Common myeloid progenitor, CD34-positive (primary cell): ENCODE measurements around the gene OR12D3.

Experiments used
- CTCF ChIA-PET: fragments of 350-600 bp; sonication (Branson Sonifier 250); formaldehyde crosslinking; loops from one replicate; lab custom pipeline; 2021; ENCODE audit warnings: antibody characterized with exemption; lab: Charles Lee
- POLR2A ChIA-PET: fragments of 350-600 bp; sonication (Branson Sonifier 250); formaldehyde crosslinking; loops from one replicate; lab custom pipeline; 2021; ENCODE audit warnings: antibody characterized with exemption; lab: Charles Lee
- DNase-seq, 3 donors: peaks; one replicate each; pipeline versions ENCODE4 v3.0.0 to v3.0.0-alpha.2; 2013
- H3K27ac ChIP-seq, 2 experiments: 1 replicate in 1 of 2; 2 replicates in 1 of 2; pipeline ENCODE4 v1.7.0; 2013; ENCODE audit warnings: inconsistent platforms in 2 of 2, low read length in 2 of 2, mild to moderate bottlenecking in 2 of 2, low read depth in 1 of 2, moderate library complexity in 1 of 2; ENCODE audit not compliant: severe bottlenecking in 2 of 2, insufficient read depth in 1 of 2, poor library complexity in 1 of 2
- H3K27me3 ChIP-seq, 5 experiments: replicated peaks in 2 of 5; 1 replicate in 3 of 5; 2 replicates in 2 of 5; pipeline versions ENCODE4 v1.6.1 to v1.7.0; 2013; ENCODE audit warnings: low read length in 4 of 5, mild to moderate bottlenecking in 2 of 5, moderate library complexity in 2 of 5, inconsistent platforms in 1 of 5; ENCODE audit not compliant: insufficient read depth in 5 of 5, control insufficient read depth in 4 of 5
- H3K36me3 ChIP-seq, 4 experiments: 1 replicate in 2 of 4; 2 replicates in 2 of 4; pipeline versions ENCODE4 v1.6.1 to v1.7.0; 2013; ENCODE audit warnings: low read length in 3 of 4, control low read depth in 1 of 4, mild to moderate bottlenecking in 1 of 4; ENCODE audit not compliant: control insufficient read depth in 4 of 4, insufficient read depth in 4 of 4
- H3K4me1 ChIP-seq, 4 experiments: 1 replicate in 3 of 4; 2 replicates in 1 of 4; pipeline versions ENCODE4 v1.6.1 to v1.7.1; 2013; ENCODE audit warnings: low read length in 3 of 4, mild to moderate bottlenecking in 3 of 4, control low read depth in 1 of 4, inconsistent platforms in 1 of 4, moderate library complexity in 1 of 4; ENCODE audit not compliant: control insufficient read depth in 4 of 4, insufficient read depth in 4 of 4; ENCODE audit errors: control extremely low read depth in 1 of 4
- H3K4me3 ChIP-seq, 7 experiments: 1 replicate in 4 of 7; 2 replicates in 3 of 7; pipeline versions ENCODE4 v1.5.1 to v1.7.0; 2013; ENCODE audit warnings: mild to moderate bottlenecking in 7 of 7, low read length in 6 of 7, moderate library complexity in 6 of 7, inconsistent platforms in 2 of 7, low read depth in 2 of 7, control low read depth in 1 of 7; ENCODE audit not compliant: insufficient read depth in 4 of 7, control insufficient read depth in 1 of 7; ENCODE audit errors: extremely low read depth in 1 of 7
- H3K9me3 ChIP-seq, 5 experiments: 1 replicate in 4 of 5; 2 replicates in 1 of 5; pipeline versions ENCODE4 v1.6.1 to v1.7.1; 2013; ENCODE audit warnings: low read length in 4 of 5, mild to moderate bottlenecking in 2 of 5, inconsistent platforms in 1 of 5, low read depth in 1 of 5, moderate library complexity in 1 of 5; ENCODE audit not compliant: control insufficient read depth in 4 of 5, insufficient read depth in 2 of 5; ENCODE audit errors: control extremely low read depth in 1 of 5
- WGBS: methylation state at CpG from one replicate; pipeline ENCODE4 v1.1.5; 2013; ENCODE audit not compliant: insufficient coverage; 5-methylcytosine and 5-hydroxymethylcytosine counted together

OR12D3 gene

GRCh38 chr6:29345380-29345779 is 29.7 kb downstream of the OR12D3 start:
- POLR2A ChIA-PET, result no interaction called here
- WGBS, result no CpG with 5 or more reads among the region's 3 CpGs
- no peak overlapping the region for H3K27ac ChIP-seq
- H3K36me3 ChIP-seq, result no peaks in the 10 kb centered on the region
- H3K9me3 ChIP-seq, result peaks cover 0 to 2% (median 0%) of the 10 kb centered on the region in 5 experiments
- peaks cover 0 to 5% (median 3%) of the 10 kb centered on the region in 5 experiments for H3K27me3 ChIP-seq
- CTCF ChIA-PET, result no interaction called here
- no peak overlapping the region for H3K4me3 ChIP-seq
- DNase-seq, result no peak
- no peaks in the 10 kb centered on the region for H3K4me1 ChIP-seq

GRCh38 chr6:29336269-29336668 is 38.8 kb downstream of the OR12D3 start:
- CTCF ChIA-PET, result no interaction called here
- peaks cover 0 to 5% (median 1%) of the 10 kb centered on the region in 5 experiments for H3K27me3 ChIP-seq
- no CpG with 5 or more reads among the region's 2 CpGs for WGBS

GRCh38 chr6:29332676-29333075 is 42.4 kb downstream of the OR12D3 start:
- Histone ChIP-seq H3K4me1 (no peaks in the 10 kb centered on the region), H3K36me3 (no peaks in the 10 kb centered on the region), H3K27me3 (peaks cover 0 to 11% (median 3%) of the 10 kb centered on the region in 5 experiments), H3K27ac (no peak overlapping the region), H3K9me3 (no peaks in the 10 kb centered on the region), H3K4me3 (no peak overlapping the region)
- CTCF ChIA-PET, result interaction anchor here (0.7 kb wide), 1 partner anchor 18 kb away, joined by 3 read pairs; no protein-coding TSS in a partner anchor
- no peak for DNase-seq
- POLR2A ChIA-PET, result interaction anchor here (0.6 kb wide), 1 partner anchor 809 kb away, joined by 3 read pairs; no protein-coding TSS in a partner anchor

More at GRCh38 chr6:29336269-29336668, 38.8 kb downstream of the OR12D3 start:
- no peak overlapping the region for H3K4me3 ChIP-seq
- H3K4me1 ChIP-seq, result no peaks in the 10 kb centered on the region
- H3K27ac ChIP-seq, result no peak overlapping the region
- H3K36me3 ChIP-seq, result no peaks in the 10 kb centered on the region
- no peaks in the 10 kb centered on the region for H3K9me3 ChIP-seq
- peak in 2 of 3 donors; percentile 1 to 2 for DNase-seq
- POLR2A ChIA-PET, result no interaction called here

GRCh38 chr6:29325777-29326176 is 49.3 kb downstream of the OR12D3 start:
- H3K36me3 ChIP-seq, result no peaks in the 10 kb centered on the region
- no peaks in the 10 kb centered on the region for H3K9me3 ChIP-seq
- WGBS, result 96% methylated on average over 3 of the region's 4 CpGs
- no peaks in the 10 kb centered on the region for H3K4me1 ChIP-seq
- no peak for DNase-seq
- CTCF ChIA-PET, result interaction anchor here (0.9 kb wide), 1 partner anchor 10 kb away, joined by 3 read pairs; no protein-coding TSS in a partner anchor
- H3K4me3 ChIP-seq, result no peak overlapping the region
- peaks cover 0 to 6% (median 4%) of the 10 kb centered on the region in 5 experiments for H3K27me3 ChIP-seq
- POLR2A ChIA-PET, result no interaction called here
- no peak overlapping the region for H3K27ac ChIP-seq
